ENCODE data around the gene EFEMP1. TPM values are rescaled to one million over a fixed set of nuclear protein-coding genes. Genes with fewer than 3 reads are reported as not detected.

Gene EFEMP1
- total RNA-seq, 2 donors from 2014 or later: 46.3 to 109 TPM

DNA sequence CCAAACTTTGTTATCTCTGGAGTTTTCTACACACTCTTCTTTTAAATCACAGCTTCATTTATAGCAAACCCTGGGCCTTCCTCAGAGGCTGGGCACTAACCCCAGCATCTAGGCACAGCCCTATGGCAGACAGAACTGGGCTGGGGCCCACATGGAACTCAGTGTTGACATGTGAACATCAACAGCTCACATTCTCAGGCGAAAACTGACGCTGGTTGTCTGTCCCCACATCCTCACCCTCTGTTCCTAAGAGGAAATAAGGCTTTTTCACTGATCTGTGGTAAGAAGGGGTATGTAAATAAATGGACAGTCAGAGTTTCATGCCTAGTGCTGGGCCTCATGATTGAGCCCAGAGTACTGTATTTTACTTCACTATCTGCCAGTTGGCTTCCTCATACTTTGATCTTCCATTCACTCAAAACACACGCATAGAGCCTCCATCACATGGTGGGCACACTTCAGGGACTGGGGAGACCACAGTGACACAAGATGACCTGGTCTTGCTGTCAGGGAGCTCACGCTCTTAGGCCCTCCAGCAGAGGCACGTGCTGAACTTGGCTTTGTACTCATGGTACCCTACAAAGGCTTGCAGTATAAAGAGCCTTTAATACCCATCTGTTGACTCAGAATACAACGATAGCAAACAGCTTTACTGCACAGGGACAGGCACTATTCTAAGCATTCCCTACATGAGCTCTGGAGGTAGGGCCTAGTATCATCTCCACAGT, 43.0 kb downstream of the EFEMP1 start:
- TF ChIP-seq POLR2A (IDR thresholded peaks at IDR 0.05): no peak
- no peak for TF ChIP-seq POLR2AphosphoS5 (IDR thresholded peaks at IDR 0.05)
- TF ChIP-seq, protein P1, sequence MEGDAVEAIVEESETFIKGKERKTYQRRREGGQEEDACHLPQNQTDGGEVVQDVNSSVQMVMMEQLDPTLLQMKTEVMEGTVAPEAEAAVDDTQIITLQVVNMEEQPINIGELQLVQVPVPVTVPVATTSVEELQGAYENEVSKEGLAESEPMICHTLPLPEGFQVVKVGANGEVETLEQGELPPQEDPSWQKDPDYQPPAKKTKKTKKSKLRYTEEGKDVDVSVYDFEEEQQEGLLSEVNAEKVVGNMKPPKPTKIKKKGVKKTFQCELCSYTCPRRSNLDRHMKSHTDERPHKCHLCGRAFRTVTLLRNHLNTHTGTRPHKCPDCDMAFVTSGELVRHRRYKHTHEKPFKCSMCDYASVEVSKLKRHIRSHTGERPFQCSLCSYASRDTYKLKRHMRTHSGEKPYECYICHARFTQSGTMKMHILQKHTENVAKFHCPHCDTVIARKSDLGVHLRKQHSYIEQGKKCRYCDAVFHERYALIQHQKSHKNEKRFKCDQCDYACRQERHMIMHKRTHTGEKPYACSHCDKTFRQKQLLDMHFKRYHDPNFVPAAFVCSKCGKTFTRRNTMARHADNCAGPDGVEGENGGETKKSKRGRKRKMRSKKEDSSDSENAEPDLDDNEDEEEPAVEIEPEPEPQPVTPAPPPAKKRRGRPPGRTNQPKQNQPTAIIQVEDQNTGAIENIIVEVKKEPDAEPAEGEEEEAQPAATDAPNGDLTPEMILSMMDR (IDR thresholded peaks at IDR 0.05): no peak
- Histone ChIP-seq H3K27me3 (replicated peaks; ENCODE audit: insufficient read depth) (no peaks in the 10 kb centered on the region), H3K4me3 (no peak overlapping the region), H3K36me3 (no peaks in the 10 kb centered on the region), H3K4me1 (replicated peaks) (no peaks in the 10 kb centered on the region), H3K9me3 (no peaks in the 10 kb centered on the region), H3K27ac (no peak overlapping the region)
- DNase-seq (ENCODE audit: low spot score): no peak
- 61% methylated on average over 6 of the region's 6 CpGs for WGBS
- intact Hi-C loops (cut with DNase I): no loop called here

DNA sequence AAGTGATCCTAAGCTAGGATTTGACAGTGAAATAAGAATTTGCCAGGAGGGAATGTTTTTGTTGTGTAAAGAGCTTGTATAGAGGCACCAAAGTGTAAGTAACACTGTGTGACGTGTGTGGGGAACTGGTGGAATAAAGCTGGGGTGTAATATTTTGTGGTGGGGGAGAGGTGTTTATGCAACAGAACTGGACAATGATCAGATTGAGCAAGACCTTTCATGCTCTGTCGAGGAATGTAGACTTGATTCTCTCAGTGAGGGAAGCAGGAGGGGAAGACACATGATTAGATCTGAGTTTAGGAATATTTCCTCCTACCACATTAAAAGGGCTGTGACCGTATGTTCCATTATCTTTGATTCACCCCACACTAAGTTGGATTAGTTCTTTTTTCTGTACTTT, 43.6 kb downstream of the EFEMP1 start:
- Histone ChIP-seq H3K27me3 (replicated peaks; ENCODE audit: insufficient read depth) (no peaks in the 10 kb centered on the region), H3K36me3 (no peaks in the 10 kb centered on the region), H3K27ac (no peak overlapping the region), H3K4me1 (replicated peaks) (no peaks in the 10 kb centered on the region), H3K4me3 (no peak overlapping the region), H3K9me3 (no peaks in the 10 kb centered on the region)
- no peak for DNase-seq (ENCODE audit: low spot score)
- WGBS: 45% methylated on average over 3 of the region's 3 CpGs
- TF ChIP-seq, protein P1 (IDR thresholded peaks at IDR 0.05): no peak
- TF ChIP-seq POLR2AphosphoS5 (IDR thresholded peaks at IDR 0.05): no peak
- no peak for TF ChIP-seq POLR2A (IDR thresholded peaks at IDR 0.05)
- intact Hi-C loops (cut with DNase I): no loop called here

DNA sequence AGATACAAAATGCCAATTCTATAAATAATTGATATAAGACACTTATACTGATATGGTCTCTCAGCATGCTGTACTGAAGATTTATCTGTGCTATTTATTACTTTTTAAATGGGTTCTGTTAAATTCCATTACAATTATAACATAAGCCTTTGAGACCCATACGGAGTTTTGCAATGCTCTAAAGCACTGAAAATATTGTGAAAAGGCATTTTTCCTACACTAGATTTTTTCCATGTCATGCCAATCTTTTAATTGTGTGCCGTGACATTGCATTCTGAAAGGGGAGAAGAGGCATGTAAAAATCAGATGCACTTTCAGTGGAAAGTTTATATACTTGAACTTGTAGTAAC, 46.5 kb downstream of the EFEMP1 start:
- intact Hi-C loops (cut with DNase I): no loop called here
- WGBS: 72% methylated on average over 2 of the region's 2 CpGs

DNA sequence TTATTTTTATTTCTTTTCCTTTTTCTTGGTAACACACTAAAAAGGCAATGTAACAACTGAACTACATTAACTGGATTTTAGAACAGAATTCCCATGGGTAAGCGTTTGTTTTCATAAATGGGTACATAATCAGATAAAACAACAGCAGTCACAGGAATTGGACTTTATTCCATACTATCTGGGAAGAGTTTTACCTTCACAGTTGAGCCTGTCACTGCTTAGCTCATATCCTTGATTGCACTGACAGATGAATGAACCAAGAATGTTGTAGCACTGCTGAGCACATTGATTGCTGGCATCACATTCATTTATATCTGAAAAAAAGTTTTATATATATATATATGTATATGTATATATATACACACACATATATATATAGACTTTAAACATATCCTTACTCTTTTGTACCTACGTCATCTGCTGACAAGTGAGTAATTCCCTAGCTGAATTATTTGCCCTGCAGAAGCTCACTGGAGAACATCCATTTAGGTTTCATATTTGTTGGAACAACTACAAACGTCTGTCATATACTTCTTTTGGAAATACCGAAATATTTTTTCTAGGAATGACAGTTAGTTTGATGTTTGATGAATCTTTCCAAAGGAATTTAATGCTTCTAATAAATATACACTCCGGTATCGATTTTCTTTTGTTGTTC, 47.0 kb downstream of the EFEMP1 start:
- TF ChIP-seq POLR2AphosphoS5 (IDR thresholded peaks at IDR 0.05) (no peak), POLR2A (IDR thresholded peaks at IDR 0.05) (no peak)
- TF ChIP-seq, protein P1 (IDR thresholded peaks at IDR 0.05): no peak
- Histone ChIP-seq H3K9me3 (no peaks in the 10 kb centered on the region), H3K4me3 (no peak overlapping the region), H3K36me3 (no peaks in the 10 kb centered on the region), H3K27me3 (replicated peaks; ENCODE audit: insufficient read depth) (no peaks in the 10 kb centered on the region), H3K4me1 (replicated peaks) (no peaks in the 10 kb centered on the region), H3K27ac (no peak overlapping the region)
- WGBS: 82% methylated on average over 6 of the region's 6 CpGs
- no peak for DNase-seq (ENCODE audit: low spot score)
- intact Hi-C loops (cut with DNase I): no loop called here

More for the DNA sequence above, 46.5 kb downstream of the EFEMP1 start:
- no peak overlapping the region for H3K4me3 ChIP-seq
- no peak overlapping the region for H3K27ac ChIP-seq
- no peak for DNase-seq (ENCODE audit: low spot score)
- TF ChIP-seq, protein P1 (IDR thresholded peaks at IDR 0.05): no peak
- TF ChIP-seq POLR2AphosphoS5 (IDR thresholded peaks at IDR 0.05) (no peak), POLR2A (IDR thresholded peaks at IDR 0.05) (no peak)
- no peaks in the 10 kb centered on the region for H3K27me3 ChIP-seq (replicated peaks; ENCODE audit: insufficient read depth)
- H3K36me3 ChIP-seq: no peaks in the 10 kb centered on the region
- H3K9me3 ChIP-seq: no peaks in the 10 kb centered on the region
- no peaks in the 10 kb centered on the region for H3K4me1 ChIP-seq (replicated peaks)

Measured in prostate gland (tissue), 2 donors.